Endothelial cell of umbilical vein (primary cell): Measurements from ENCODE around the gene LSG1. TPM values are rescaled to one million over a fixed set of nuclear protein-coding genes. Genes with fewer than 3 reads are reported as not detected.
A peak's percentile ranks its signal among the peaks of the same experiment; 100 is the strongest.

ENCODE experiments used
- BruUV-seq: library from RNA; stranded (reverse); fragments of 400-500 nt; replicated peaks from 2 replicates; lab custom pipeline; 2021; lab: Mats Ljungman, UMichigan
- CTCF ChIA-PET: fragments of 300-600, 350-600 bp; sonication (Branson Sonifier 250); formaldehyde crosslinking; loops from one replicate; lab custom pipeline; 2021; ENCODE audit warnings: antibody characterized with exemption, inconsistent platforms; lab: Charles Lee
- POLR2A ChIA-PET: fragments of 300-600, 350-600 bp; sonication (Branson Sonifier 250); formaldehyde crosslinking; loops from one replicate; lab custom pipeline; 2021; ENCODE audit warnings: antibody characterized with exemption, inconsistent platforms; lab: Charles Lee
- DNase-seq: peaks from one replicate; pipeline ENCODE4 v3.0.0-alpha.2; 2011; ENCODE audit warnings: low read depth, low spot score
- FAIRE-seq: peaks from 2 replicates; lab custom pipeline; 2011; peaks lifted over from hg19 to GRCh38; lab: Jason Lieb, UNC
- H2AFZ ChIP-seq: 2 replicates; pipeline ENCODE4 v1.6.0; 2012; ENCODE audit warnings: low read depth, low read length, control low read depth, inconsistent platforms
- H3K27ac ChIP-seq: 2 replicates; pipeline ENCODE4 v1.5.1; 2011; ENCODE audit warnings: low read depth, mild to moderate bottlenecking, control low read depth, low read length, moderate library complexity; ENCODE audit not compliant: insufficient read depth
- H3K27me3 ChIP-seq, 2 experiments: 2 replicates each; pipeline versions ENCODE4 v1.6.0 to v1.6.1; 2011; ENCODE audit warnings: low read length in 2 of 2, mixed read lengths in 1 of 2; ENCODE audit not compliant: control insufficient read depth in 2 of 2, insufficient read depth in 2 of 2
- H3K36me3 ChIP-seq, 2 experiments: 2 replicates in 1 of 2; 3 replicates in 1 of 2; pipeline ENCODE4 v1.5.1; 2011; ENCODE audit warnings: low read length in 2 of 2, mild to moderate bottlenecking in 1 of 2, moderate library complexity in 1 of 2; ENCODE audit not compliant: control insufficient read depth in 2 of 2, insufficient read depth in 2 of 2; ENCODE audit errors: extremely low read depth in 1 of 2
- H3K4me1 ChIP-seq: 3 replicates; pipeline ENCODE4 v1.5.1; 2011; ENCODE audit warnings: mild to moderate bottlenecking, low read length; ENCODE audit not compliant: control insufficient read depth, insufficient read depth; ENCODE audit errors: extremely low read depth
- H3K4me2 ChIP-seq: 2 replicates; pipeline ENCODE4 v1.6.1; 2011; ENCODE audit warnings: low read length, control low read depth, mixed read lengths; ENCODE audit not compliant: insufficient read depth
- H3K4me3 ChIP-seq, 3 experiments: fragments of 200-600 bp in 1 of 3; sonication (generic), shearing (Covaris generic) in 1 of 3; replicated peaks in 1 of 3; 2 replicates each; pipeline ENCODE4 v1.5.1; 2011 to 2016; ENCODE audit warnings: control low read depth in 3 of 3, low read length in 3 of 3, mild to moderate bottlenecking in 2 of 3, inconsistent platforms in 1 of 3, low read depth in 1 of 3, moderate library complexity in 1 of 3; ENCODE audit not compliant: insufficient read depth in 1 of 3
- H3K79me2 ChIP-seq: 2 replicates; pipeline ENCODE4 v1.6.0; 2012; ENCODE audit warnings: low read length, inconsistent platforms; ENCODE audit not compliant: control insufficient read depth, insufficient read depth
- H3K9ac ChIP-seq: replicated peaks from 2 replicates; pipeline ENCODE3; 2011; ENCODE audit warnings: low read length, control low read depth; ENCODE audit not compliant: insufficient read depth; ENCODE audit errors: extremely low read depth
- H3K9me1 ChIP-seq: replicated peaks from 3 replicates; pipeline ENCODE4 v1.6.0; 2011; ENCODE audit warnings: mild to moderate bottlenecking, low read length; ENCODE audit not compliant: control insufficient read depth, insufficient read depth; ENCODE audit errors: extremely low read depth
- H3K9me3 ChIP-seq: replicated peaks from 2 replicates; pipeline ENCODE4 v1.5.1; 2012; ENCODE audit warnings: low read length, inconsistent platforms; ENCODE audit not compliant: control insufficient read depth, insufficient read depth
- H4K20me1 ChIP-seq: replicated peaks from 2 replicates; pipeline ENCODE3; 2011; ENCODE audit warnings: mild to moderate bottlenecking, low read length; ENCODE audit not compliant: control insufficient read depth, insufficient read depth; ENCODE audit errors: extremely low read depth
- CTCF ChIP-seq, 2 donors: IDR thresholded peaks; 1 replicate in 1 of 2; 2 replicates in 1 of 2; pipeline ENCODE4 v1.5.1; 2011; ENCODE audit warnings: low read length in 2 of 2, mild to moderate bottlenecking in 2 of 2, moderate library complexity in 2 of 2, control low read depth in 1 of 2, inconsistent platforms in 1 of 2, low read depth in 1 of 2; ENCODE audit not compliant: insufficient read depth in 1 of 2; ENCODE audit errors: extremely low read depth in 1 of 2
- EZH2 ChIP-seq: IDR thresholded peaks from 2 replicates; pipeline ENCODE4 v1.6.1; 2012; ENCODE audit warnings: borderline replicate concordance, low read depth, mild to moderate bottlenecking, moderate library complexity, low read length, inconsistent platforms; ENCODE audit not compliant: severe bottlenecking
- FOS ChIP-seq: IDR thresholded peaks from 2 replicates; pipeline ENCODE4 v1.6.1; 2011; ENCODE audit warnings: mild to moderate bottlenecking, low read length, moderate library complexity, borderline replicate concordance; ENCODE audit not compliant: insufficient read depth
- GATA2 ChIP-seq: IDR thresholded peaks from 2 replicates; pipeline ENCODE4 v1.7.0; 2011; ENCODE audit warnings: low read depth, mild to moderate bottlenecking, moderate library complexity, mixed read lengths, low read length; ENCODE audit not compliant: insufficient read length, insufficient read depth
- JUN ChIP-seq: IDR thresholded peaks from 2 replicates; pipeline ENCODE4 v1.6.1; 2011; ENCODE audit warnings: borderline replicate concordance, low read depth; ENCODE audit not compliant: insufficient read length, insufficient read depth
- MAX ChIP-seq: IDR thresholded peaks from 2 replicates; pipeline ENCODE4 v1.6.1; 2011; ENCODE audit not compliant: insufficient read depth, insufficient read length
- MYC ChIP-seq: IDR thresholded peaks from one replicate; pipeline ENCODE4 v1.6.1; 2011; ENCODE audit warnings: mild to moderate bottlenecking, low read depth, low read length
- POLR2A ChIP-seq: IDR thresholded peaks from 2 replicates; pipeline ENCODE4 v1.6.1; 2012; ENCODE audit warnings: low read depth, mild to moderate bottlenecking, control low read depth, low read length
- POLR2AphosphoS5 ChIP-seq: IDR thresholded peaks from 2 replicates; pipeline ENCODE4 v1.6.1; 2012; ENCODE audit warnings: low read depth, mild to moderate bottlenecking, control low read depth, low read length, moderate library complexity; ENCODE audit not compliant: insufficient read depth
- dilution Hi-C: fragments of 300-500 bp; cut with MboI; formaldehyde crosslinking; loops from one replicate; pipeline ENCODE4 v1.15.0; 2019; ENCODE audit warnings: low sequenced_read_pairs; ENCODE audit not compliant: extremely low pct_ligation_motif_present
- intact Hi-C: fragments of 100-400 bp; cut with micrococcal nuclease; formaldehyde crosslinking; loops from one replicate; pipeline ENCODE4 v1.10.0; 2022
- polyA plus RNA-seq, 4 experiments: library from polyadenylated mRNA; depleted of rRNA in 3 of 4; stranded (reverse) in 3 of 4; unstranded in 1 of 4; fragments of >200 nt; gene quantifications; 2 replicates each; pipeline versions ENCODE4 v1.2.1 to v1.2.3, GENCODE V29; 2011 to 2012; ENCODE audit warnings: missing spikeins in 1 of 4
- total RNA-seq: library from RNA; stranded (reverse); gene quantifications from 2 replicates; pipeline ENCODE4 v1.2.3, GENCODE V29; 2021

Gene LSG1
- total and polyA plus RNA-seq, 2 donors (not counting 3 experiments of a cell fraction or from before 2014, with no cell fraction given): 50.0 to 52.7 TPM

GRCh38 chr3:194685718-194686413, 13.9 kb upstream of the LSG1 start, which contains the start of gene FAM43A:
FAM43A (plus strand) TSS chr3:194685883; CDS start chr3:194686827, 944 bp downstream.
- peak within 1 kb of the TSS; percentile 90 for H3K9ac ChIP-seq
- H3K27ac ChIP-seq: peak within 1 kb of the TSS; percentile 76
- peak; percentile 92 for FAIRE-seq
- dilution Hi-C loops: loop anchor here (10.0 to 25.0 kb wide), 2 partner anchors 426 to 559 kb away; no protein-coding TSS in a partner anchor
- peaks cover 3% of the 10 kb centered on the region for H4K20me1 ChIP-seq
- POLR2A ChIA-PET: interaction anchor here (0.6 to 4.7 kb wide), 15 partner anchors 14 to 585 kb away, joined by 3 to 35 read pairs (median 4); partner anchors contain the start of genes LSG1 and XXYLT1
- DNase-seq: peak; percentile 96
- H3K9me1 ChIP-seq: no peaks in the 10 kb centered on the region
- H3K9me3 ChIP-seq: no peaks in the 10 kb centered on the region
- TF ChIP-seq MAX (no peak), EZH2 (no peak), POLR2A (peak; percentile 100), POLR2AphosphoS5 (peak; percentile 100), JUN (no peak), CTCF (IDR thresholded peaks at IDR 0.05; ENCODE audit: extremely low read depth in 1 of 2, insufficient read depth in 1 of 2, low read depth in 1 of 2, low read length in 2 of 2) (peak in 1 of 2 donors; percentile 36), FOS (peak; percentile 11), GATA2 (no peak), MYC (no peak)
- H3K4me2 ChIP-seq: peak within 1 kb of the TSS; percentile 68
- peak within 1 kb of the TSS; percentile 89 to 94 (median 90) for H3K4me3 ChIP-seq
- CTCF ChIA-PET: interaction anchor here (1.0 to 3.7 kb wide), 4 partner anchors 14 to 575 kb away, joined by 3 to 20 read pairs (median 16); partner anchors contain the start of gene LSG1
- H2AFZ ChIP-seq: peak within 1 kb of the TSS; percentile 26
- peaks cover 33% of the 10 kb centered on the region for H3K4me1 ChIP-seq
- H3K36me3 ChIP-seq: peaks cover 20 to 25% of the 10 kb centered on the region in 2 experiments
- intact Hi-C loops: loop anchor here (1.0 to 10.0 kb wide), 5 partner anchors 244 to 464 kb away; no protein-coding TSS in a partner anchor
- H3K79me2 ChIP-seq: peaks cover 41% of the 10 kb centered on the region
- no peaks in the 10 kb centered on the region for H3K27me3 ChIP-seq
- BruUV-seq: no TSS peak
